Transverse colon (tissue), 3 donors: ENCODE measurements around the gene ZSCAN22.

ENCODE experiments used
- CTCF ChIP-seq, 5 experiments: fragments of 200-600 bp in 3 of 5; fragments of 450-650 bp in 2 of 5; sonication (generic) in 3 of 5; IDR thresholded peaks; 1 replicate in 2 of 5; 2 replicates in 3 of 5; pipeline ENCODE4 v1.5.1; 2016 to 2017; ENCODE audit warnings: antibody characterized with exemption in 5 of 5, inconsistent platforms in 3 of 5, mild to moderate bottlenecking in 2 of 5, moderate library complexity in 1 of 5
- EP300 ChIP-seq: sonication (generic); formaldehyde crosslinking; IDR thresholded peaks from one replicate; pipeline ENCODE4 v1.6.1; 2017; ENCODE audit warnings: antibody characterized with exemption, low read depth
- POLR2A ChIP-seq: fragments of 450-650 bp; IDR thresholded peaks from one replicate; pipeline ENCODE4 v1.6.1; 2016; ENCODE audit warnings: antibody characterized with exemption, mild to moderate bottlenecking, moderate library complexity

- no peak for TF ChIP-seq POLR2A
- no peak for TF ChIP-seq CTCF (IDR thresholded peaks at IDR 0.05)
- TF ChIP-seq EP300, result no peak
Observed at GRCh38 chr19:58364146-58364545, 37.4 kb downstream of the ZSCAN22 start.
